Jurkat, Clone E6-1 (cell line): ENCODE measurements around the gene FAM53A.
A peak's percentile ranks its signal among the peaks of the same experiment; 100 is the strongest.
"Not testable (repeated sequence)": the region's sequence is repeated elsewhere in the genome, so short reads cannot be mapped to it uniquely, and the experiment has no call there.

Source experiments
- DNase-seq: peaks from one replicate; pipeline ENCODE4 v3.0.0-alpha.2; 2011; ENCODE audit warnings: low read depth, low spot score
- H3K4me3 ChIP-seq: 2 replicates; pipeline ENCODE4 v1.5.1; 2011; ENCODE audit warnings: mild to moderate bottlenecking, low read length, control low read depth, moderate library complexity

FAM53A gene

GRCh38 chr4:1644891-1645657 lies 39.0 kb downstream of the FAM53A start:
- DNase-seq = no peak
- no peak overlapping the region for H3K4me3 ChIP-seq

GRCh38 chr4:1643971-1644735 lies 40.0 kb downstream of the FAM53A start:
- H3K4me3 ChIP-seq = no peak overlapping the region
- DNase-seq = no peak

GRCh38 chr4:1642196-1642951 lies 41.7 kb downstream of the FAM53A start:
- no peak overlapping the region for H3K4me3 ChIP-seq
- no peak for DNase-seq

GRCh38 chr4:1641671-1642070 lies 42.4 kb downstream of the FAM53A start:
- no peak for DNase-seq
- H3K4me3 ChIP-seq = no peak overlapping the region

GRCh38 chr4:1640716-1641503 lies 43.2 kb downstream of the FAM53A start:
- not testable (repeated sequence) for H3K4me3 ChIP-seq
- peak; percentile 9 for DNase-seq

GRCh38 chr4:1640190-1640589 lies 43.9 kb downstream of the FAM53A start:
- no peak for DNase-seq
- H3K4me3 ChIP-seq = no peak overlapping the region

GRCh38 chr4:1639299-1639868 lies 44.7 kb downstream of the FAM53A start:
- no peak for DNase-seq
- no peak overlapping the region for H3K4me3 ChIP-seq

GRCh38 chr4:1638873-1639272 lies 45.2 kb downstream of the FAM53A start:
- H3K4me3 ChIP-seq = no peak overlapping the region
- DNase-seq = no peak

GRCh38 chr4:1638272-1638598 lies 45.9 kb downstream of the FAM53A start:
- H3K4me3 ChIP-seq = no peak overlapping the region
- DNase-seq = no peak

GRCh38 chr4:1637580-1638271 lies 46.4 kb downstream of the FAM53A start:
- H3K4me3 ChIP-seq = no peak overlapping the region
- DNase-seq = no peak

- no peak overlapping the region for H3K4me3 ChIP-seq
These were observed 47.5 kb downstream of the FAM53A start for GRCh38 chr4:1636490-1637211.

GRCh38 chr4:1635464-1635863 lies 48.6 kb downstream of the FAM53A start:
- DNase-seq = no peak
- no peak overlapping the region for H3K4me3 ChIP-seq

More at GRCh38 chr4:1636490-1637211, 47.5 kb downstream of the FAM53A start:
- no peak for DNase-seq

GRCh38 chr4:1633993-1634392 lies 50.1 kb downstream of the FAM53A start:
- no peak overlapping the region for H3K4me3 ChIP-seq
- no peak for DNase-seq

- no peak for DNase-seq
- H3K4me3 ChIP-seq = no peak overlapping the region
These were observed 51.7 kb downstream of the FAM53A start for GRCh38 chr4:1632109-1633104.

GRCh38 chr4:1631136-1631535 lies 53.0 kb downstream of the FAM53A start:
- DNase-seq = no peak

GRCh38 chr4:1630266-1630665 lies 53.8 kb downstream of the FAM53A start:
- DNase-seq = no peak
- H3K4me3 ChIP-seq = no peak overlapping the region

More at GRCh38 chr4:1631136-1631535, 53.0 kb downstream of the FAM53A start:
- H3K4me3 ChIP-seq = no peak overlapping the region

GRCh38 chr4:1629699-1630083 lies 54.4 kb downstream of the FAM53A start:
- no peak for DNase-seq
- H3K4me3 ChIP-seq = no peak overlapping the region
